Mesenchymal stem cell (in vitro differentiated cells and primary cell): Measurements from ENCODE around the gene DUSP18.

Source experiments
- DNase-seq: peaks from one replicate; pipeline ENCODE4 v3.0.0-alpha.2; 2013
- H2AFZ ChIP-seq: one replicate; pipeline ENCODE4 v1.6.1; 2013; ENCODE audit warnings: low read depth, mild to moderate bottlenecking, control low read depth, inconsistent platforms, low read length, moderate library complexity
- H2AK5ac ChIP-seq: 2 replicates; pipeline ENCODE4 v1.6.1; 2013; ENCODE audit warnings: low read length, moderate library complexity, mild to moderate bottlenecking, inconsistent platforms; ENCODE audit not compliant: severe bottlenecking
- H2BK120ac ChIP-seq: one replicate; pipeline ENCODE4 v1.6.1; 2013; ENCODE audit warnings: low read depth, mild to moderate bottlenecking, inconsistent platforms, low read length, moderate library complexity
- H2BK12ac ChIP-seq, 2 experiments: one replicate each; pipeline ENCODE4 v1.6.1; 2013; ENCODE audit warnings: inconsistent platforms in 2 of 2, low read length in 2 of 2, mild to moderate bottlenecking in 2 of 2, moderate library complexity in 2 of 2, control low read depth in 1 of 2
- H2BK15ac ChIP-seq: one replicate; pipeline ENCODE4 v1.6.1; 2013; ENCODE audit warnings: mild to moderate bottlenecking, low read depth, inconsistent platforms; ENCODE audit not compliant: poor library complexity, severe bottlenecking
- H2BK5ac ChIP-seq: 2 replicates; pipeline ENCODE4 v1.6.1; 2013; ENCODE audit warnings: low read depth, mild to moderate bottlenecking, low read length, control low read depth, inconsistent platforms; ENCODE audit not compliant: poor library complexity, severe bottlenecking
- H3K14ac ChIP-seq, 2 experiments: one replicate each; pipeline ENCODE4 v1.6.1; 2013; ENCODE audit warnings: inconsistent platforms in 2 of 2, low read length in 2 of 2, control low read depth in 1 of 2, mild to moderate bottlenecking in 1 of 2, moderate library complexity in 1 of 2
- H3K18ac ChIP-seq, 2 experiments: one replicate each; pipeline ENCODE4 v1.6.1; 2013; ENCODE audit warnings: inconsistent platforms in 2 of 2, low read length in 2 of 2, control low read depth in 1 of 2, low read depth in 1 of 2, mild to moderate bottlenecking in 1 of 2
- H3K23ac ChIP-seq, 2 experiments: one replicate each; pipeline ENCODE4 v1.6.1; 2013; ENCODE audit warnings: inconsistent platforms in 2 of 2, low read length in 2 of 2, mild to moderate bottlenecking in 2 of 2, moderate library complexity in 2 of 2, control low read depth in 1 of 2
- H3K27ac ChIP-seq: 2 replicates; pipeline ENCODE4 v1.5.1; 2013; ENCODE audit warnings: mild to moderate bottlenecking, moderate library complexity, low read length, control low read depth, inconsistent platforms; ENCODE audit not compliant: poor library complexity, severe bottlenecking
- H3K27me3 ChIP-seq, 2 experiments: 2 replicates each; pipeline versions ENCODE4 v1.6.1 to v1.7.0; 2013; ENCODE audit warnings: low read length in 2 of 2, mild to moderate bottlenecking in 2 of 2, moderate library complexity in 2 of 2, control low read depth in 1 of 2, inconsistent platforms in 1 of 2; ENCODE audit not compliant: control insufficient read depth in 1 of 2, insufficient read depth in 1 of 2
- H3K36me3 ChIP-seq, 2 experiments: 2 replicates each; pipeline versions ENCODE4 v1.6.1 to v1.7.0; 2013; ENCODE audit warnings: low read length in 2 of 2, control low read depth in 1 of 2, inconsistent platforms in 1 of 2, low read depth in 1 of 2, mild to moderate bottlenecking in 1 of 2; ENCODE audit not compliant: insufficient read depth in 2 of 2, control insufficient read depth in 1 of 2
- H3K4ac ChIP-seq, 2 experiments: one replicate each; pipeline ENCODE4 v1.6.1; 2013; ENCODE audit warnings: inconsistent platforms in 2 of 2, low read length in 2 of 2, mild to moderate bottlenecking in 2 of 2, moderate library complexity in 2 of 2, control low read depth in 1 of 2, low read depth in 1 of 2
- H3K4me1 ChIP-seq: 2 replicates; pipeline ENCODE4 v1.6.1; 2013; ENCODE audit warnings: low read depth, low read length, control low read depth; ENCODE audit not compliant: control insufficient read depth, insufficient read depth
- H3K4me2 ChIP-seq: 2 replicates; pipeline ENCODE4 v1.6.1; 2013; ENCODE audit warnings: low read length, mild to moderate bottlenecking, inconsistent platforms; ENCODE audit not compliant: poor library complexity, severe bottlenecking
- H3K4me3 ChIP-seq, 2 experiments: 2 replicates each; pipeline versions ENCODE4 v1.5.1 to v1.7.0; 2013; ENCODE audit warnings: low read length in 2 of 2, mild to moderate bottlenecking in 2 of 2, control low read depth in 1 of 2, low read depth in 1 of 2; ENCODE audit not compliant: insufficient read depth in 1 of 2
- H3K79me1 ChIP-seq: replicated peaks from 2 replicates; pipeline ENCODE4 v1.6.1; 2013; ENCODE audit warnings: mild to moderate bottlenecking, control low read depth, low read length, inconsistent platforms; ENCODE audit not compliant: poor library complexity, severe bottlenecking
- H3K9ac ChIP-seq: 2 replicates; pipeline ENCODE4 v1.7.0; 2013; ENCODE audit warnings: mild to moderate bottlenecking, low read length, moderate library complexity
- H3K9me3 ChIP-seq: 2 replicates; pipeline ENCODE4 v1.7.0; 2013; ENCODE audit warnings: mild to moderate bottlenecking, low read length; ENCODE audit not compliant: control insufficient read depth
- H4K8ac ChIP-seq: one replicate; pipeline ENCODE4 v1.6.1; 2013; ENCODE audit warnings: inconsistent platforms, mild to moderate bottlenecking, low read length, moderate library complexity
- H4K91ac ChIP-seq: one replicate; pipeline ENCODE4 v1.6.1; 2013; ENCODE audit warnings: mild to moderate bottlenecking, low read length, inconsistent platforms
- WGBS: methylation state at CpG from one replicate; pipeline ENCODE4 v1.1.7; 2013; ENCODE audit warnings: mixed read lengths; 5-methylcytosine and 5-hydroxymethylcytosine counted together

Gene DUSP18

GRCh38 chr22:30612789-30613188 lies 54.9 kb downstream of the DUSP18 start:
- Histone ChIP-seq H3K4me2 (no peak overlapping the region), H2BK120ac (no peak overlapping the region), H3K4me1 (peaks cover 20% of the 10 kb centered on the region), H3K36me3 (peaks cover 2 to 35% of the 10 kb centered on the region in 2 experiments), H3K79me1 (peaks cover under 1% of the 10 kb centered on the region), H2BK15ac (no peak overlapping the region), H3K4ac (peak overlapping the region in 1 of 2 experiments; percentile 62), H3K27ac (no peak overlapping the region), H2AFZ (no peak overlapping the region), H2BK5ac (no peak overlapping the region), H3K18ac (no peak overlapping the region), H4K8ac (no peak overlapping the region), H3K14ac (no peak overlapping the region), H3K23ac (no peak overlapping the region), H2BK12ac (no peak overlapping the region), H2AK5ac (no peak overlapping the region), H3K4me3 (no peak overlapping the region), H4K91ac (no peak overlapping the region), H3K27me3 (no peaks in the 10 kb centered on the region), H3K9me3 (no peaks in the 10 kb centered on the region), H3K9ac (no peak overlapping the region)
- WGBS, result over 99% methylated on average over 7 of the region's 8 CpGs
- DNase-seq, result no peak
